Measurements from ENCODE around the gene CDH6.

The CDH6 gene

DNA sequence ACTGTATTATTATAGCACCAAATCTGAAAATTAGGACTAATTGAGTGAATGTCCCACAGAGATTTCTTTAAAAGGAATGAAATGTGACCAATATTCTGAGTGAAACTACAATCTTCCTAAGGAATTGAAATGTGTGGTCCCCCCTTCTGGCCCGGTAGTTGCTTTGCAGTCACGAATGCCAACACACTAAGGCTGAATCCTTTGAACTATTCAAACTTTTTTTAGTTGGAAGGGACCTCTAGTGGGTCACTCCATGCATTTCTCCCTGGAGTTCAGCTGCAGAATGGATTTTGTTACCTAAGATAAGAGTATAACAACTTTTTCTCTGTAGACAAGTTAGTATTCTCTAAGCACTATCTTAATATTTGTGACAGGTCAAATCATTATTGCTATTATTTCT, 2.8 kb downstream of the CDH6 start:
- no peak for DNase-seq (ENCODE audit: low read depth in 1 of 2, low spot score in 1 of 2)

DNA sequence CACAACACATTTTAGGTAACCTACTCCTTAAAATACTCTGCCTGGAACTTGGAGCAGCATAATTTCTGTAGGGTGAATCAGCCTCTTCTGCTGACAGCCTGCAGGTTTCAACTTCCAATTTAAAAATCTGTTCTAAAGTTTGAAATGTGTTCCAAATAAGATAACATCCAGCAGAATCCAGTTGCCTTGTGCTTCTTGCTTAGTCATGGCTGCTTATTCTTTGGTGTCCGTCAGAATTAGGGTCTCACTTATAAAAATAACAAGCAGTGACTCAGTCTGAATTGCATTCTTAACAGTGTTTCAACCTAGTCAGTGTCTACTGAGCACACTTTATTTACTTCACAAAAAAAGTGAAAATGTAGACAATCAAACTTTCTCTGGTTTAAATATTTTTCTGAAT, 3.7 kb downstream of the CDH6 start:
- no peak for DNase-seq (ENCODE audit: low read depth in 1 of 2, low spot score in 1 of 2)

DNA sequence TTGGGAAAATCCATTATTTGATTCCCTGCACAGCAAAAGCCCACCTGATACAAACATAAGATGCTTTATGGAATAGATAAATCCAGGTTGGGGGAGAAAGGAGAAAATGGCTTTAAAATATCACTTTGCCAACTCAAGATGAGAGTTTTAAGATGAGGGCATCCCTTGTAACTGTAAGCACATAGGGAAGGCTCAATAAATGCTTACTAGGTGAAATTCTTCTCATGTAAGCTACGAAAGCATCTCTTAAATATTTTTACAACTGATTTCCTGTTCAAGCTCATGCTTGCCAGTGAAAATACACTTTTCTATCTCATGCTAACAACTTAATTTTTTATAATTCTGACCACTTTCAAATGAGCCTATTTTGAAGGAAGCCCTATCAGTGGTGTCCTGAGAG, 11.5 kb downstream of the CDH6 start:
- DNase-seq (ENCODE audit: low read depth in 1 of 2, low spot score in 1 of 2), result no peak

DNA sequence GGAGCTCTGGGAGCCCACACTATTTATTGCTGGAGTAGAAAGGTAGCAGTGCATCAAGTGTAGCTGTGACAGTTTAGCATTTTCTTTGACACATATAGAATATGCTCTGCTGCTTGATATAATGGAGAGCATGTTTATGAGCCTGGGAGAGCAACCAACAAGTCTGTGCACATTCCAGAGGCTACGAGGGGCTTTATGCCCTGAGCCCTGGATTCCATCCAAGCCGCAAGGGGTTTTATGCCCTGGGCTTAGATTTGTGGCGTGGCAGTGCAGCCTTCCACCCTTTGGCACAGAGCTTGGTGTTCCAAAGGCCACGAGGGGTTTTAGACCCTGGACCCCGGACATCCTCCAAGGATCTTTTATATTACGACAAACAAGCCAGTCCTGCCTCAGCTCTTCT, 14.6 kb downstream of the CDH6 start:
- no peak for DNase-seq (ENCODE audit: low read depth in 1 of 2, low spot score in 1 of 2)

DNA sequence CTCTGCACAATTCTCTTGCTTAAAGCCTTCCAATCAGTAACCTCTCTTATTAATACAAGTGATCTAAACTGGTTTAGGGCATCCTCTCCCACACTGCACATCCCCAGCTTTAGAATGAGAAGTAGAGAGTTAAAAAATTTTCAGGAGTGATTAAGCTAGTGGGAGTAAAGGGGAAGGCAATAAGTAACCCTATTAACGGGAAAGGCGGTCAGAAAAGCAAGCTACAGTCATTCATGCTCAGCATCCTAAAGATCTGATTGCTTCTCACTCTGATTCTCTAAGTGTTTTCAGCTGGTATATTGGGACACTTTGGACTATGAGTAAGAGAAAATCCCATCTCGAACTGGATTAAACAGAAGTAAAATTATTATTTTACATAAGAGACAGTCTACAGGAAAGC, 15.8 kb downstream of the CDH6 start:
- no peak for DNase-seq (ENCODE audit: low read depth in 1 of 2, low spot score in 1 of 2)

DNA sequence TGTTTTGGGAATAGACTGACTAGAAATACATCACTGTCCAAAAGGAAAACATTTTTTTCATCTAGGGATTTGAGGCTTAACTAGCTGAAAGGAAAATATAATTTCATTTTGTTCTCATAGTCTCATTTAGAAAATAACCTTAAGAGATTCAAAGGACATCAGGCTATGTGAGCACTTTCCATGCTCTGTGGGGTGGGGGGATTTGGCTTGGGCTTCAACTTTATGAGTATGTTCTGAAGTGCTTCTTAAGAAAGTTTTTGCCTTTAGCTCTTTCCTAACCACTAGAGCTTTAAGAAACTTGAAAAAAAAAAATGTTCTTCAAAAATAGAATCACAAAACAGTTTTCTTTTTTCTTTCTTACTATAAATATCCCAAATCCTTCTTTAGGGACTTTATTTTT, 17.6 kb downstream of the CDH6 start:
- no peak for DNase-seq (ENCODE audit: low read depth in 1 of 2, low spot score in 1 of 2)

DNA sequence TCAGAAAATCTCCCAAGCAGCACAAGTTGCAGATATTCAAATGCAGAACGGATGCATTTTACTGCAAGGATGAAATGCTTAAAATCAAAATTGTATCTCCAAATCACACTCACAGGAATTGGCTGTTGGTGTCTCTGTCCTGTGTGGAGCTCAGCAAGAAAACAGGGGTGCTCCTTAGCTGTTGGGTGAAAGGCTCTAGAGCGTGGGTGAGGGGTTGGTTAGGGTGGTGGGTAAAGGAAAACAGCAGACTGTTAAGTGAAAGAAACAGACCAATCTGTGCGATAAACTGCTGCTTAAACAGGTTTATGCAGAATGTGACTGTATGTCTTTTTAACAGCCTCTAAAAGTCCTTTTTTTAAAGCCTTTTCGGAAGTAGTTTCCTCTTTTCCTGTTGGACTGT, 19.8 kb downstream of the CDH6 start:
- DNase-seq (ENCODE audit: low read depth in 1 of 2, low spot score in 1 of 2), result no peak

DNA sequence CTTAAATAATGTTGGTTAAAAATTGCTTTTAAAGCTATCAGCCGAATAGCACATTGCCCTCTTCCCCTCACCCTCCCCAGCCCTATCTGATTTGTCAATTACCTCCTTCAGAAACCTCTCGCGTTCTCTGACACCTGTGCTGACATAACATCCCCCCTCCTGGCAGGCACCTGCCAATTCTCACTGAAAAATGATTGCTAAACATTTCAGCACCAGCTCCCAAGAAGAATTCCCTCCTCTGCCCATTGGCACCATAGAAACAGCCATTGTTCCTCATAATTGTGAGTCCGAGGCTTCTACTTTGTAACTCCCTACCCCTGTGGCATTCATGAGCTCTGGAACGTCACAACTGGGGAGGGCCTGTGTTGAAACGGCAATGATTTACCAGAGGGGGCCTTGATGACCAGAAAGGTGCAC, 20.2 kb downstream of the CDH6 start:
- DNase-seq (ENCODE audit: low read depth in 1 of 2, low spot score in 1 of 2), result no peak

DNA sequence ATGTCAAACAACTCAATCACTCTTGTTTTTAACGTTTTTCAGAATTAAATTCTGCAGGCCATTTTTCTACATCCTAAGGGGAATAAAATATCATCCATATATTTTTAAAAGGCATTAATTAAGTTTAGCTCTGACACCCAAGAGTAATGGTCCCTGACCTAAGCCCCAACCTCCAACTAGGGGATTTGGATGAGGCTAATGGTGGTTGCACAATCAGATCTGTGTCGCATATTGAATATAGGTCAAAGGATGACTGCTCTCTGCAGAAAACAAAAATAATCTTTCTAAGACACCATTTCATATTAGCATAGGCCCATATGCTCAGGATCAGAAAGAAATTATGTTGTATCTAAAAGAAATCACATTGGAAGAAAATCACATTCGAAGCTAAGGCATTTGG, 20.7 kb downstream of the CDH6 start:
- DNase-seq (ENCODE audit: low read depth in 1 of 2, low spot score in 1 of 2), result no peak

DNA sequence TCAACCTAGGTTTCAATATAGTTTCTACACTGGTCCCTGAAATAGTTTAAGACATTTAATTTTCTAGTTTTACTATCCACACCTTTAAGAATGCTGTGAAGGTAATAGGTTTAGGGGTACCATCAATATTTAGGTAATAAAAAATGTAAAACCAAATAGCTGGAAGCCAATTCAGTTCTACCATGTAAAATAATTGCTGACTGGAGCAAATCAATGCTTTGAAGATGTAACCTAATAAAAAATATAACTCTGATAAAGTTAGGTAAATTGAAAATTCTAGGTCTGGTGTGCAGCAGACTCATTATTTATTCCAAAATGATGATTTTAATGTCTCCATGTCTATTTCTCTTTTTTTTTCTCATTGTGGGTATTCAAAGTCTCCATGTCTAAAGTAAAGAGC, 21.8 kb downstream of the CDH6 start:
- DNase-seq (ENCODE audit: low read depth in 1 of 2, low spot score in 1 of 2), result no peak

DNA sequence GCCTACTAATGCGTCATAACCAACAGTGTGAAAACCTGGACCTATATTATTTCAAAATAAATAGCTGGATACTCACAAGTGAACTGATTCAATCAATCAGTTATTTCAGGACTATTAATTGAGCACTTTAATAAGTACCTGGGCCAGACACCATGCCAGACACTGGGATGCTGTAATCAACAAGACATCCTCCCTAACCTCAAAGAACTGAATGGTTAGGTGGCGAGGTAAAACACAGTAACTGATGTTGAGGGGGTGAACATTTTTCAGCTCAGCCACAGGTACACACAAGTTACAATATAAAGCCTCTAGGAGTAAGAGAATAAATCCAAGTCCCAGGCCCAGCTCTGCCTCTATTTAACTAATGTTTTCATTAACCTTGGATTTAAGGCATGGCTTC, 24.0 kb downstream of the CDH6 start:
- no peak for DNase-seq (ENCODE audit: low read depth in 1 of 2, low spot score in 1 of 2)

DNA sequence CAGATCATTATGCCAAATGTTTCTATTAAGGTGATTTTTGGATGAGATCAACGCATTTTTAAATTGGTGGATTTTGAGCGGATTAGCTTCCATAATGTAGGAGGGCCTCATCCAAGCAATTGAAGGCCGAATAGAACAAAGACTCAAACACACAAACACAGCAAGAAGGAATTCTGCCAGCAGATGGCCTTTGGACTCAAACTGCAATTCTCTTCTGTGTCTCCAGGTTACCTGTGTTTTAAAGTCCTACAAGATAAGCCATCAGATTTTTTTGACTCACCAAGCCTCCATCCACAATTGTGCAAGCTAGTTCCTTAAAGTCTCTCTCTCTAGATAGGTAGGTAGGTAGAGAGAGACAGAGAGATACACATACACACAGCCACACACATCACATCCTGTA, 25.5 kb downstream of the CDH6 start:
- no peak for DNase-seq (ENCODE audit: low read depth in 1 of 2, low spot score in 1 of 2)

DNA sequence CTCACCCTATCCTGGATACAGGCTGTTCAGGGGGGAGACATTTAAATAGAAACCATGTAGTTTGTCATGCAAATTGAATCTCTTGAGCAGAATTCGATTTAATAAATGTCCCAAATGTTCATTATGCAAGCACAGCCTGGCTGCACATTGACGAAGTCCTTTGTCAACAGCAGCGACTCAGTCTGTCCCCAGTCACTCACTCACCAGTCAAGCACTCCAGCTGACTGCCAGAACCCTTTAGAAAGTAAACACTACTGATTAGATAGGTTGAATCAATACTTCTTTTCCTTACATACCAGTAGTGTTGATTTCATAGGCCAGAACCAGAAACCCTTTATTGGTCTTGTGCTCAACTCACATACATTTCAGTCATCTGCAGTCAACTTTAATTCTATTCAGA, 27.5 kb downstream of the CDH6 start:
- no peak for DNase-seq (ENCODE audit: low read depth in 1 of 2, low spot score in 1 of 2)

DNA sequence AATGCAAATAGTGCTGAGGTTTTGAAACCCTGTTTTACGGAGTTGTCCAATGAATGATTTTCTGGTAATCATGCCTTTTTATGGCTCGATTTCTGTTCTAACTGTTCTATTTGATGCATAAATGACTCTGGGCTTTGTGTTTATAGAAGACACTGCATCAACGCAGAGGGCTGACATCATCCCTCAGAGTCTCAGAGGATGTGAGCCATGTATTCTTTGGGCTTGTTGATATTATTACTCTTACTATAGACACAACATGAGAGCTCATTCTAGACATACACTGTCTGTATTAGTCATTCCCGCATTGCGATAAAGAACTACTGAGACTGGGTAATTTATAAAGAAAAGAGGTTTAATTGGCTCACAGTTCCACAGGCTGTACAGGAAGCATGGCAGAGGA, 31.6 kb downstream of the CDH6 start:
- DNase-seq (ENCODE audit: low read depth in 1 of 2, low spot score in 1 of 2), result no peak

DNA sequence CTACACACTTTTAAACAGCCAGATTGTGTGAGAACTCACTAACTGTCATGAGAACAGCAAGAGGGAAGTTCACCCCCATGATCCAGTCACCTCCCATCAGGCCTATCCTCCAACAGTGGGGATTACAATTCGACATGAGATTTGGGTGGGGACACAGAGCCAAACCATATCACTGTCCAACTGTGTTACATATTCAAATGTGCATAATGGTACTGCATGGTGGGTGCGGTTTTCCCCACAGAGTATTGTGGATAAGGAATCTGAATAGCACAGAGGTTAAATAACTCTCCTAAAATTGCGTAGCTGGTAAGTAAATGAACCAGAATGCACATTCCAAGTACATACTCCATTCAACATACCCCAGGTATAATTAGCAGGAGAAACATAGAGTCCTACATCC, 32.1 kb downstream of the CDH6 start:
- no peak for DNase-seq (ENCODE audit: low read depth in 1 of 2, low spot score in 1 of 2)

DNA sequence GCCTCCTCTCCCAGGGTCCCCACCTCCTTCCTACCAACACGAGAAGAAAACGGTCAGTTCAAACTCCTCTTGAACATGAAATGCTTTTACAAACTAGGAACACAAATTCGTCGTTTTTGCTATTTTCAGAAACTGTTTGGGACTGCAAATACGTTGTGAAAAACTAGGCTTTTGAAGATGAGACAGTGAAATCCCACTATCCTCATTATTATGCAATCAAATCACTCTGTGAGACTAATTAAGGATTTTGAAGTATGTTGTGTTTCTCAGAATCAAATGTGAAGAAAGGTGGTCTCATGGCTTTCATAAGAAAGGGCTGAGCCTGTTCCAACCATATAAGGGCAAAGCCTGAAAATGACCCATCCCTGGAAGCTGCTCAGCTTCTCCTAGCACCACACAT, 33.2 kb downstream of the CDH6 start:
- DNase-seq (ENCODE audit: low read depth in 1 of 2, low spot score in 1 of 2), result no peak

DNA sequence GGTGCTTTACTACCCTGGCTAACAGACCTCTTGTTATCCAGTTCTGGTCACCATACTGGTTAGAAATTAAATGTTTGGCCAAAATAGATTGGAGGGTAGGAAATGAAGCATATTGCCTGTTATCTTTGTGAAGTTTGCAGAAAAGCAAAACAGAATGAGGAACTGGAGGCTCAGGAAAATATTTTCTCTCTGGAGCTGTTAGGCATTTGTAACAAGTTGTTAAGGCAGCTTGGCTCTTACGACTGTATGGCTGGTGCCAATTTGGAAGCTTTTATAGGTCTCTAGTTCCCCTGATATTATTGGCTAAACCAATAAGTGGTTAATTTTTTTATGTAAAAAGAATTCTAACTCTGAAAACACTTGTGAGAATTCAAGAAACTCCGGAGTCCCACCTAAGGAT, 35.8 kb downstream of the CDH6 start:
- no peak for DNase-seq (ENCODE audit: low read depth in 1 of 2, low spot score in 1 of 2)

DNA sequence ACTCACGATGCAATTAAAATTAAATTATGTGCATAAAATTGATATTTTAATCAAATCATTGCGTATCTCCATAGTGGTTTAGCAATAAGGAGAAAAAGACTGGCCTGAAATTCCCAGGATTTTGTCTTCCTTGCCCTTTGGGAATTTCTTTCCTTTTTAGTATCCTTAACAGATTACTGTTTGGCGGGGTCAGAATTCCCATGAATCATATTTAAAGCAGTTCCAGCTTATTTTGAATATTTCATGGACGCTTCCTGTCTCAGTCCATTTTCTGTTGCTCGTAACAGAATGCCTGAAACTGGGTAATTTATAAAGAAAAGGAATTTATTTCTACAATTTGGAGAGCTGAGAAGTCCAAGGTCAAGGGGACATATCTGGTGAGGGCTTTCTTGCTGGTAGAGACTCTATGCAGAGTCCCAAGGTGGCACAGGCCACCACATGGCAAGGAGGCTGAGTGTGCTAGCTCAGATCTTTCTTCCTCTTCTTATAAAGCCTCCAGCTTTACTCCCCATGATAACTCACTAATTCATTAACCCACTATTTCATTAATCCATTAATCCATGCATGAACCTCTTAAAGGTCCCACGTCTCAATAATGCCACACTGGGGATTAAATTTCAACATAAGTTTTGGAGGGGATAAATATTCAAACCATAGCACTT, 37.8 kb downstream of the CDH6 start:
- DNase-seq (ENCODE audit: low read depth in 1 of 2, low spot score in 1 of 2), result no peak

DNA sequence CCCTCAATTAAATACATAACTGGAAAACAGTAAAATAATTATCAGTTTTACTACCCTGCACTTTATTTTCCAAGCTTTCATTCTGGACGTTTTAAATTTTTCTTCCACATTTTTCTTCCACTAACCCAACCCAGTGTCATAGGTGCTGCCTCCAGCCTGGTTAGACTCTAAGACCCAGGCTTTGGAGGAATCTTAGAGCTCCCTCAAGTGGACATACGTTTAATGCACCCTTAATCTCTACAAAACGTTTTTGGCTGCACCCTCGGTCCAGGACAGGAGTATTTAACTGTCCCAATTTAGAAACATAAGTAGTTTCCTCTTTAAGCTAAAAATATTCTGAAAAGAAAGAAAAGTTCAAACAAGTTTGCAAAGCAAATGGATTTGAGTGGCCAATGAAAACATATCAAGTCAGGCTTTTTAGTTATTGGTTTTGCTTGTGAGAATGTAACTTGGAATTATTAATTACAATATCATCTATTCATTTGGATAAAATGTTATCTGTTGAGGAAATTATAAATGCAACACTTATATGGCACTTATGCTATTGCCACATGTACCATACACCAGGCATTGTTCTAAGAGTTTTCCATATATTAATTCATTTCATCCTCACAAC, 38.9 kb downstream of the CDH6 start:
- DNase-seq (ENCODE audit: low read depth in 1 of 2, low spot score in 1 of 2), result no peak

DNA sequence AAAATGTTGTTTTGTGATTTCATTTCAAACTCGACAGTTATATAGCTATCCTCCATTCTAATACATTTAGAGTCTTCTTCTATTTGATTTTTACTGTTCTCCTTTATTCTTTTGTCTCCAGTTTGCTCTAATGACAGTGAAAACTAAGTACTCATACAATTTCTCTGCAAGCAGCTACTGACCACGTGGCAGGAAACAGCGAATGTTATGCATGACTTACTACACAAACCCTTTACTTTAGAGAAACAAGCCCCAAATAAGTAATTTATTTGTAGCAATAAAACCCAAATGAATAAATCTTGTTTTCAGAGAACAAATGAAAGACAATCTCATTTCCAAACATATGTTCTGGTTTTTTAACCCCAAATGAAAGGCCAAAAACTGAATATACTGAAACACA, 41.9 kb downstream of the CDH6 start:
- no peak for DNase-seq (ENCODE audit: low read depth in 1 of 2, low spot score in 1 of 2)

DNA sequence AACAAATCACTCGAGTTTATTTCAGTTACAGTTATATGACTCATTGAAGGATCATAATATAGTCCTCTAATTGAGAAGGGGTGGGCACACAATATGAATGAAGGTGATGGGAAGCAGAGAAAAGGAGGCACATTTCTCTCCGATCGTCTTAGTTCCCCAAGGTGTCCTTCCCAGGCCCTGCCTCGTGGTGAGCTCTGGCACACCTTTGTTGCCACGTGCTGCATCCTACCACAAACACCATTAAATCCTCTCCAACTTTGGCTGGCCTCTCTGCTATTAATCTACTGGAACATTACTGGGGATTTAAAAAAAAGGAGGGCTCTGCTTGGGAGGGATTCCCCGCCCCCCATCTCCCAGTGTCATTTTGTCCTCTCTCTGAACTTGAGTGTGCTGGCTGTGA, 42.9 kb downstream of the CDH6 start:
- no peak for DNase-seq (ENCODE audit: low read depth in 1 of 2, low spot score in 1 of 2)

DNA sequence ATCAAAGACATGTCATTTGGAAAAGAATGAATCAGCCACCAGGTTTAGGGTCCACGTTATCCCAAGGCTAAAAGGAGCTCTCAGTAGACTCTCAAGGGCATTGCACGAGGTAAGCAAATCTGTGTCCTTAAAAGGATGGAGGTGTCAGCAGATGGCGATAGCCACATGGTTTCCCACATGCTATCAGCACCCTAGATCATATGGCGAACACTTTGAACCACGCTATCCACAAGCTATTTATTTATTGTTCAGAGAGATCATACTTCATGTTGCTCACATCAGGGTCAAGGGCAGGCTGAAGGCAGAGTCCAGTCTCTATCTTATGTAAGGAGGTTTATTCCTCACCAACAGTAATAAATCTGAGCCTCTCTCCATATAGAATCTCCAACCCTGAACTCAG, 43.7 kb downstream of the CDH6 start:
- DNase-seq (ENCODE audit: low read depth in 1 of 2, low spot score in 1 of 2), result no peak

DNA sequence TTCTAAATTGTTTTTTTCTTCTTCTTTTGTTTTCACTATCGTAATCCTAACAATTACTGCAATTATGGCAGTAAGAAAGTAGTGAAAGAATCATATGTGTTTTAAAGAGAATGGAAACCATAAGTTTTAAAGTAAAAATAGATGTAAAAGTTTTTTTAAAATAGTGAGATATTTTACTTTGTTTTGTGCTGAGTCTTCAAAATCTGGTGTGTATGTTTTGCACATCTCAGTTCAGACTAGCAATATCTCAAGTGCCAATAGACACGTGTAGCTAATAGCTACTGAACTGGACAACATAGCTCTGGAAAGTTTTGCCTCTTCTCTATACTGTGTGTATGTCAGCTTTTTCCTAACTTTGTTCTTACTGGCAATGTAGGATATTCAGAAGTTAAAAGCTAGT, 45.0 kb downstream of the CDH6 start:
- DNase-seq (ENCODE audit: low read depth in 1 of 2, low spot score in 1 of 2), result no peak

DNA sequence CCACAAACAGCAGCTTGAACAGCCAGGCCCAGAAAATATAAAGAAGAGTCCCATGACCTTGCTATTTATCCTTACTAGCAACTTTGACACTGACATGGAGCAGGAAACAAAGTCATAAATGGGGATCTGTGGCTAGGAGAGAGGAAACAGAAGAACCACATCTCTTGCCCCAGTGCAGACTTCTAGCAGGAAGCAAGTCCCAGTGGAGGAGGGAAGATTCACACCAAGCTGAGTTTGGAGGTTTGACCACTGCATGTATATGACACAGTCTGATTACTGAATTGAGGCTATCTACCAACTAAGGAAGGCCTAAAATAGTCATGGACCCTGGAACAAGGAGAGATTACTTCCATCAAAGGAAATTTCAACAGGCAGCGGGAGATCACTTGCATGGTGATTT, 51.4 kb downstream of the CDH6 start:
- no peak for DNase-seq (ENCODE audit: low read depth in 1 of 2, low spot score in 1 of 2)
